K562 (cell line): ENCODE measurements around the gene POLE2. TPM values are rescaled to one million over a fixed set of nuclear protein-coding genes. Genes with fewer than 3 reads are reported as not detected.

Experiments used
- BRF1 ChIP-seq: IDR thresholded peaks from 3 replicates; pipeline ENCODE4 v1.6.1; 2011; ENCODE audit warnings: borderline replicate concordance, mild to moderate bottlenecking; ENCODE audit not compliant: insufficient read length; ENCODE audit errors: extremely low read depth
- CCAR2 ChIP-seq: fragments of 200-400 bp; formaldehyde crosslinking; IDR thresholded peaks from 2 replicates; pipeline ENCODE4 v1.6.1; 2017; ENCODE audit warnings: mild to moderate bottlenecking, low read depth, low read length
- HCFC1 ChIP-seq: IDR thresholded peaks from 2 replicates; pipeline ENCODE4 v1.6.1; 2012; ENCODE audit warnings: low read depth, low read length, improper control_type of control experiment
- ILF3 ChIP-seq: fragments of 450-650 bp; IDR thresholded peaks from 2 replicates; pipeline ENCODE4 v1.6.1; 2018; ENCODE audit warnings: antibody characterized with exemption, mild to moderate bottlenecking, moderate library complexity, borderline replicate concordance
- KDM2B ChIP-seq: fragments of 250-450 bp; sonication (Bioruptor Pico); IDR thresholded peaks from 2 replicates; pipeline ENCODE4 v1.8.0; 2021; ENCODE audit warnings: mild to moderate bottlenecking, moderate library complexity
- NFXL1 ChIP-seq: fragments of 450-650 bp; formaldehyde crosslinking; IDR thresholded peaks from 2 replicates; pipeline ENCODE4 v1.4.0; 2021; ENCODE audit warnings: mild to moderate bottlenecking
- NUFIP1 ChIP-seq: fragments of 450-650 bp; IDR thresholded peaks from 2 replicates; pipeline ENCODE4 v1.6.1; 2018; ENCODE audit not compliant: partially characterized antibody
- RB1 ChIP-seq: fragments of 450-650 bp; IDR thresholded peaks from 2 replicates; pipeline ENCODE4 v1.6.1; 2017; ENCODE audit warnings: low read depth, mild to moderate bottlenecking
- RBM39 ChIP-seq: fragments of 200-400 bp; formaldehyde crosslinking; optimal IDR thresholded peaks from 2 replicates; pipeline ENCODE3; 2018; ENCODE audit warnings: low read depth, low read length
- RFX5 ChIP-seq: IDR thresholded peaks from 2 replicates; pipeline ENCODE4 v1.6.1; 2011; ENCODE audit warnings: low read depth, mild to moderate bottlenecking, improper control_type of control experiment, low read length
- SAFB ChIP-seq: fragments of 200-400 bp; formaldehyde crosslinking; IDR thresholded peaks from 2 replicates; pipeline ENCODE4 v1.6.1; 2017; ENCODE audit warnings: low read depth, low read length, borderline replicate concordance
- SMAD4 ChIP-seq: fragments of 250-450 bp; sonication (Bioruptor Pico); conservative IDR thresholded peaks from 2 replicates; pipeline ENCODE4 v1.8.0; 2021; ENCODE audit warnings: inconsistent platforms, mild to moderate bottlenecking, moderate library complexity
- XRCC4 ChIP-seq: IDR thresholded peaks from one replicate; pipeline ENCODE4 v1.6.1; 2011; ENCODE audit not compliant: insufficient read depth, insufficient read length; ENCODE audit errors: extremely low read depth
- ZNF124 ChIP-seq: sonication (generic); formaldehyde crosslinking; IDR thresholded peaks from 2 replicates; pipeline ENCODE4 v1.8.1; 2022; ENCODE audit warnings: missing genetic modification reagents
- ZNF584 ChIP-seq: fragments of 200-800 bp; sonication (Bioruptor generic); IDR thresholded peaks from 2 replicates; pipeline ENCODE4 v1.6.1; 2016; ENCODE audit warnings: low read depth, mild to moderate bottlenecking, missing genetic modification characterization, missing compliant biosample characterization
- ZNF589 ChIP-seq: fragments of 200-800 bp; sonication (Bioruptor generic); IDR thresholded peaks from 2 replicates; pipeline ENCODE4 v1.6.1; 2016; ENCODE audit warnings: low read depth, missing genetic modification characterization, missing compliant biosample characterization
- polyA plus RNA-seq, 8 experiments: library from polyadenylated mRNA; depleted of rRNA in 4 of 8; stranded (reverse) in 5 of 8; unstranded in 3 of 8; fragments of >200 nt; fragmentation: Nextera tagmentation in 2 of 8; fragmentation: Illumina TruSeq in 1 of 8; extraction: Ambion mirVana in 2 of 8; extraction: Trizol in 1 of 8; gene quantifications; 2 replicates each; pipeline versions ENCODE4 v1.2.1 to v1.2.3, GENCODE V29; 2011 to 2014; ENCODE audit warnings: inconsistent platforms in 1 of 8, missing spikeins in 1 of 8
- total RNA-seq, 7 experiments: library from RNA; depleted of rRNA in 6 of 7; stranded (reverse); fragments of >200 nt in 6 of 7; fragmentation: Illumina TruSeq in 2 of 7; extraction: Trizol in 2 of 7; gene quantifications; 2 replicates each; pipeline versions ENCODE4 v1.2.1 to v1.2.3, GENCODE V29; 2011 to 2021; ENCODE audit warnings: low replicate concordance in 1 of 7
- TF ChIP-seq, protein P1 (sequence below): fragments of 250-450 bp; sonication (Bioruptor Pico); IDR thresholded peaks from 2 replicates; pipeline ENCODE4 v1.4.0; 2020; ENCODE audit warnings: borderline replicate concordance
- TF ChIP-seq, protein P2 (sequence below): sonication (generic); formaldehyde crosslinking; IDR thresholded peaks from 2 replicates; pipeline ENCODE4 v1.8.1; 2023; ENCODE audit warnings: mild to moderate bottlenecking, missing genetic modification reagents
- TF ChIP-seq, protein P3 (sequence below): fragments of 250-450 bp; sonication (Bioruptor Pico); IDR thresholded peaks from 2 replicates; pipeline ENCODE4 v1.5.0; 2020; ENCODE audit warnings: mild to moderate bottlenecking
- TF ChIP-seq, protein P4 (sequence below): fragments of 250-450 bp; sonication (Bioruptor Pico); IDR thresholded peaks from 2 replicates; pipeline ENCODE4 v1.8.0; 2022; ENCODE audit warnings: moderate library complexity, mild to moderate bottlenecking, inconsistent platforms
- TF ChIP-seq, protein P5 (sequence below): fragments of 450-650 bp; IDR thresholded peaks from 2 replicates; pipeline ENCODE4 v1.6.1; 2017; ENCODE audit warnings: antibody characterized with exemption

The POLE2 gene
- total and polyA plus RNA-seq, 9 of the 15 experiments (the other 6 are each of a cell fraction or from before 2014, with no cell fraction given): 30.7 to 78.4 (median 55.4) TPM

DNA sequence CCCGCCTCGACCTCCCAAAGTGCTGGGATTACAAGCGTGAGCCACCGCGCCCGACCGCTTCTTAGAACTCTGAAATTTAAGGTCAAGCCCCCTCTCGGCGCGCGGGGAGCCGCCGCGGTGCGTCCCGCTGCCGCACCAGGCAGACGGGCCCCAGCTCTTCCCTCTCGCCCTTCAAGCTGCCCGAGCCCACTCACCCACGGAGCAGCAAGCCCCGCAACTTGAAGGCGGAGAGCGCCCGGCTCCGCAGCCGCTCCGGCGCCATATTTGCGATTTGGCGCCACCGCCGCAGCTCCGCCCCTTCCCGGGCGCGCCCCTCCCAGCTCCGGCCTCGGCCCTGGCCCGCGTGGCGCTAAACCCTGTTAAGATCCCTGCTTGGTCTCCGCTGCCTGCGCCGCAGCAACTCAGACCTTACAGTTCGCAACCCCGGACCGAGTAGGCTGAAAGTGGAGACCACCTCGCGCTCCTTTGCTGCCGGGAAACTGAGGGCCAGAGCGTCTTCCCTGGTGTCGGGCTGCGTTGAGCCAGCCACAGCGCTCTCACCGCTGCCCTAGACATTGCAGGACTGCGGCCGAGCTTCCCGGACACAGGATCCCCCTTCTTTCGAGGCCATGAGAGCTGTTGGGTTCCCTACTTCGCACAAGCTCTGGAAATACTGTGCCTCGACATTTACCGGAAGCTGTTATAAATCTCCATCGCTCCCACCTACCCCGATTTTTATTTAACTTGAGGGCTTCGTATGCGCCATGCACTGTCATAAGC, at the start of gene POLE2 (continued):
- TF ChIP-seq RFX5 (no peak), XRCC4 (no peak), NUFIP1 (no peak), BRF1 (no peak), ZNF589 (CRISPR knock-in tag) (peak; percentile 84), NFXL1 (CRISPR knock-in tag) (no peak), ILF3 (no peak), RBM39 (no peak), SAFB (no peak), KDM2B (no peak), SMAD4 (CRISPR knock-in tag) (peak; percentile 64), ZNF584 (CRISPR knock-in tag) (no peak), CCAR2 (no peak), ZNF124 (CRISPR knock-in tag) (no peak), RB1 (peak; percentile 96), HCFC1 (no peak)
- TF ChIP-seq, protein P1, sequence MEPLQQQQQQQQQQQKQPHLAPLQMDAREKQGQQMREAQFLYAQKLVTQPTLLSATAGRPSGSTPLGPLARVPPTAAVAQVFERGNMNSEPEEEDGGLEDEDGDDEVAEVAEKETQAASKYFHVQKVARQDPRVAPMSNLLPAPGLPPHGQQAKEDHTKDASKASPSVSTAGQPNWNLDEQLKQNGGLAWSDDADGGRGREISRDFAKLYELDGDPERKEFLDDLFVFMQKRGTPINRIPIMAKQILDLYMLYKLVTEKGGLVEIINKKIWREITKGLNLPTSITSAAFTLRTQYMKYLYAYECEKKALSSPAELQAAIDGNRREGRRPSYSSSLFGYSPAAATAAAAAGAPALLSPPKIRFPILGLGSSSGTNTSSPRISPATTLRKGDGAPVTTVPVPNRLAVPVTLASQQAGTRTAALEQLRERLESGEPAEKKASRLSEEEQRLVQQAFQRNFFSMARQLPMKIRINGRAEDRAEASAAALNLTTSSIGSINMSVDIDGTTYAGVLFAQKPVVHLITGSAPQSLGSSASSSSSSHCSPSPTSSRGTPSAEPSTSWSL: no peak
- TF ChIP-seq, protein P2, sequence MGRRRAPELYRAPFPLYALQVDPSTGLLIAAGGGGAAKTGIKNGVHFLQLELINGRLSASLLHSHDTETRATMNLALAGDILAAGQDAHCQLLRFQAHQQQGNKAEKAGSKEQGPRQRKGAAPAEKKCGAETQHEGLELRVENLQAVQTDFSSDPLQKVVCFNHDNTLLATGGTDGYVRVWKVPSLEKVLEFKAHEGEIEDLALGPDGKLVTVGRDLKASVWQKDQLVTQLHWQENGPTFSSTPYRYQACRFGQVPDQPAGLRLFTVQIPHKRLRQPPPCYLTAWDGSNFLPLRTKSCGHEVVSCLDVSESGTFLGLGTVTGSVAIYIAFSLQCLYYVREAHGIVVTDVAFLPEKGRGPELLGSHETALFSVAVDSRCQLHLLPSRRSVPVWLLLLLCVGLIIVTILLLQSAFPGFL (CRISPR knock-in tag): no peak
- TF ChIP-seq, protein P3, sequence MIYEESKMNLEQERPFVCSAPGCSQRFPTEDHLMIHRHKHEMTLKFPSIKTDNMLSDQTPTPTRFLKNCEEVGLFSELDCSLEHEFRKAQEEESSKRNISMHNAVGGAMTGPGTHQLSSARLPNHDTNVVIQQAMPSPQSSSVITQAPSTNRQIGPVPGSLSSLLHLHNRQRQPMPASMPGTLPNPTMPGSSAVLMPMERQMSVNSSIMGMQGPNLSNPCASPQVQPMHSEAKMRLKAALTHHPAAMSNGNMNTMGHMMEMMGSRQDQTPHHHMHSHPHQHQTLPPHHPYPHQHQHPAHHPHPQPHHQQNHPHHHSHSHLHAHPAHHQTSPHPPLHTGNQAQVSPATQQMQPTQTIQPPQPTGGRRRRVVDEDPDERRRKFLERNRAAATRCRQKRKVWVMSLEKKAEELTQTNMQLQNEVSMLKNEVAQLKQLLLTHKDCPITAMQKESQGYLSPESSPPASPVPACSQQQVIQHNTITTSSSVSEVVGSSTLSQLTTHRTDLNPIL (CRISPR knock-in tag): no peak
- TF ChIP-seq, protein P4, sequence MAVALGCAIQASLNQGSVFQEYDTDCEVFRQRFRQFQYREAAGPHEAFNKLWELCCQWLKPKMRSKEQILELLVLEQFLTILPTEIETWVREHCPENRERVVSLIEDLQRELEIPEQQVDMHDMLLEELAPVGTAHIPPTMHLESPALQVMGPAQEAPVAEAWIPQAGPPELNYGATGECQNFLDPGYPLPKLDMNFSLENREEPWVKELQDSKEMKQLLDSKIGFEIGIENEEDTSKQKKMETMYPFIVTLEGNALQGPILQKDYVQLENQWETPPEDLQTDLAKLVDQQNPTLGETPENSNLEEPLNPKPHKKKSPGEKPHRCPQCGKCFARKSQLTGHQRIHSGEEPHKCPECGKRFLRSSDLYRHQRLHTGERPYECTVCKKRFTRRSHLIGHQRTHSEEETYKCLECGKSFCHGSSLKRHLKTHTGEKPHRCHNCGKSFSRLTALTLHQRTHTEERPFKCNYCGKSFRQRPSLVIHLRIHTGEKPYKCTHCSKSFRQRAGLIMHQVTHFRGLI (CRISPR knock-in tag): no peak
- TF ChIP-seq, protein P5, sequence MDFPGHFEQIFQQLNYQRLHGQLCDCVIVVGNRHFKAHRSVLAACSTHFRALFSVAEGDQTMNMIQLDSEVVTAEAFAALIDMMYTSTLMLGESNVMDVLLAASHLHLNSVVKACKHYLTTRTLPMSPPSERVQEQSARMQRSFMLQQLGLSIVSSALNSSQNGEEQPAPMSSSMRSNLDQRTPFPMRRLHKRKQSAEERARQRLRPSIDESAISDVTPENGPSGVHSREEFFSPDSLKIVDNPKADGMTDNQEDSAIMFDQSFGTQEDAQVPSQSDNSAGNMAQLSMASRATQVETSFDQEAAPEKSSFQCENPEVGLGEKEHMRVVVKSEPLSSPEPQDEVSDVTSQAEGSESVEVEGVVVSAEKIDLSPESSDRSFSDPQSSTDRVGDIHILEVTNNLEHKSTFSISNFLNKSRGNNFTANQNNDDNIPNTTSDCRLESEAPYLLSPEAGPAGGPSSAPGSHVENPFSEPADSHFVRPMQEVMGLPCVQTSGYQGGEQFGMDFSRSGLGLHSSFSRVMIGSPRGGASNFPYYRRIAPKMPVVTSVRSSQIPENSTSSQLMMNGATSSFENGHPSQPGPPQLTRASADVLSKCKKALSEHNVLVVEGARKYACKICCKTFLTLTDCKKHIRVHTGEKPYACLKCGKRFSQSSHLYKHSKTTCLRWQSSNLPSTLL: no peak
